ENCODE measurements around the gene GRID1.
"Not testable (repeated sequence)": the region's sequence is repeated elsewhere in the genome, so short reads cannot be mapped to it uniquely, and the experiment has no call there.

GRID1 gene

GRCh38 chr10:85995791-85996190, 370.8 kb downstream of the GRID1 start:
- DNase-seq (ENCODE audit: low read depth, low spot score): peak; percentile 63
- no peak overlapping the region for H3K4me3 ChIP-seq (ENCODE audit: low read length)

GRCh38 chr10:85993840-85994507, 372.6 kb downstream of the GRID1 start:
- no peak overlapping the region for H3K4me3 ChIP-seq (ENCODE audit: low read length)
- no peak for DNase-seq (ENCODE audit: low read depth, low spot score)

DNA sequence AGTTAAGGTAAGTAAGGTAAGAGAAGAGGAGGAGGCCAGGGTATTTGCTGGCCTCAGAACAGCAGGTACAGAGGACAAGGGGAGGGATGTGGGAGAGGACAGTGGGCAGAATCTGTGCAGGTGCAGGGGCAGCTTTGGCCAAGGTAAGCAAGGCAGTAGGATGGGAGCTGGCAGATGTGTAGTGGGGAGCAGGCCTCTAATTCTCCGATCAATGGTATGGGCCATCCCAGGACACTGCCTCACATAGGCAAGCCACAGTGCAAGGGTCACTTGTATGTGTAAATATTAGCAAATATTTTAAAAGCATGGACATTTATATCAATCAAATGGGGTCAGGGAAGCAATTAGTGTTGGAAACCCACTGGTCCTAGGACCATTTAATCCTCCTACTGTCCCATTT, 373.5 kb downstream of the GRID1 start:
- no peak for DNase-seq (ENCODE audit: low read depth, low spot score)

GRCh38 chr10:85992324-85992723, 374.3 kb downstream of the GRID1 start:
- H3K4me3 ChIP-seq (ENCODE audit: low read length): no peak overlapping the region
- no peak for DNase-seq (ENCODE audit: low read depth, low spot score)

More for the DNA sequence above, 373.5 kb downstream of the GRID1 start:
- no peak overlapping the region for H3K4me3 ChIP-seq (ENCODE audit: low read length)

DNA sequence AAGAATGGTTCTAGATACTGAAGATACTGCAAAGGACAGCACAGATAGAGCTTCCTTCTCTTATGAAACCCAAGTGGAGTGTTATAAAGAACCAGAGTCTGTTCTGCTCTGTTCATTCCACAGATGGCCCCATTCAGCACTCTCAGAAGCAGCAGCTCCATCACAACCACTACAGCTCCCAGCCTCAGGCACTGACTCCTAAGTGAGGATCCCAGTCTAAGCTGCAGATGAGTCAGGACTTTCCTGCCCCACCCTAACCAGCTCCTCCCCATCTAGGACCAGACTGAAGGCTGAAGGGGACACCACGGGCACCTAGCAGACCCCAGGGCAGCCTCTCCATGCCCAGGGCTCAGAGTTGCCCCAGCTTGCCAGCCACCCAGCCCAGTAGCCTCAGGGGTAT, 379.8 kb downstream of the GRID1 start:
- H3K4me3 ChIP-seq (ENCODE audit: low read length): no peak overlapping the region

DNA sequence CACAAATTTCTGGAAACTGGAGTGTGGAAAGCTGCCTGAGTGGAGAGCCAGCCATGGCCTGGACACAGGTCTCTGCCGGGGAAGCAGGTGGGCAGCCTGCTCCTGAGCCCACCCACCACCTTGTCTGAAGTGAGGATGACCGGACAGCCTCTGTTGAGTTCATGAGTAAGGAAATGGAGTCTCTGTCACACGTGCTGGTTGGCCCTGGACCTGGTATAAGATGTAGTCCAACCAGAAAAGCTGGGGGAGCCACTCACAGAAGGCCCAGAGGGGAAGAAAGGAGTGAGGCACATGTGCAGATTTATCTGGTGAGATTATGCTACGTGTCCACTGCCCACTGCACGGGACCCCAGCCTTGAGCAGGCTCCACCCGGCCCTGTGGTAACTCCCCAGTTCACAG, 383.5 kb downstream of the GRID1 start:
- no peak for DNase-seq (ENCODE audit: low read depth, low spot score)

More for the DNA sequence above, 379.8 kb downstream of the GRID1 start:
- no peak for DNase-seq (ENCODE audit: low read depth, low spot score)

GRCh38 chr10:85979598-85979997, 387.0 kb downstream of the GRID1 start:
- H3K4me3 ChIP-seq (ENCODE audit: low read length): no peak overlapping the region
- DNase-seq (ENCODE audit: low read depth, low spot score): no peak

More for the DNA sequence above, 383.5 kb downstream of the GRID1 start:
- no peak overlapping the region for H3K4me3 ChIP-seq (ENCODE audit: low read length)

DNA sequence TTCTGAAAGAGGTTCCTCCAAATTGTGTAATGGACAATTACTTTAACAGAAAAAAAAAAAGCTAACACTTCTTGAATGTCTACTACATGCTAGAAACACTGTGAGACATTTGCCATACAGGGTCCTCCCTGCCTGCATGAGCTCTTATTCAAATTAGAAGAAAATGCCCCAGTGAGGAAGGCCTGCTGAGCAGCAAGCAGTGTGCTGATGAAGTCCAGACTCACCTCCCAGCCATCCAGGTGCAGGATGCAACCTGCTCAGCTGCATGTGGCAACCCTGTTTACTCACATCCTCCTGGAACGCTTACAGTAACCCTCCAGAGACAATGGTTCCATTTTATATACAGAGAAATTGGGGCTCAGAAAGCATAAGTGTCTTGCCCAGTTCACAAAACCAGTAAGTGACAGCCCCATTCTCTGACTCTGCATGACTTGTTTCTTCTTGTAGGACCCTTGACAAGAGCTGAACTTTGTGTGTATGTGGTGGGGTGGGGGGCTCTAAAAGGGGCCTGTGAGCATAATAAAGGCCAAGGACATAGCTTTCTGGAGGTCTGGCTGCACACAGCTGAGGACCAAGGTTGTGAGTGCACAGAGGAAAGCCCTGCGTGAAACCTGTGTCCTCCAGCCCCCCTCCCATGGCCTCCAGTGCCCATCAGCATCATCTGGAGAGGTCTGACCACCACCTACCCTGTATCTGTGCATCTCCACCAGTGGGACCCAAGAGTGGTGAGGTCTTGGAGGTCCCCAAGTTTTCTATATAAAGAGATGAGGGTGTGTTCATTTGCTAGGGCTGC, 387.8 kb downstream of the GRID1 start:
- no peak overlapping the region for H3K4me3 ChIP-seq (ENCODE audit: low read length)
- no peak for DNase-seq (ENCODE audit: low read depth, low spot score)

DNA sequence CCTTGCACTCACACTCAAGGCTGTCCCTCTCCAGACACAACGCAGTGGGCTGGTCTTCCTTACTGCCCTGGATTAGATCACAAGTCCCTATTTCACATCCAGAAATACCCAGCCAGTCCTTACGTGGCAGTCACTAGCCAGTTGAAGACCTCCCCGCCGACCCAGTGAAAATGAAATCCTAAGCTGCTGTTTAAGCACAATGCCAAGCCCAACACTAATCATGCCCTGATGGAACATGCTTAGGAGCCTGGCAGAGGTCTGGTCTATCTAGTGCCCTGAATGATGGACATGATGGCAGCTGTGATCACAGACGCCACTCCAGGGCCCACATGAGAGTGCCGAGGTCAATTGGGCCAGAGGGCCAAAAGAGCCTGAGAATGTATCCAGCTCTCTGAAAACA, 389.0 kb downstream of the GRID1 start:
- DNase-seq (ENCODE audit: low read depth, low spot score): no peak
- H3K4me3 ChIP-seq (ENCODE audit: low read length): no peak overlapping the region

- no peak for DNase-seq (ENCODE audit: low read depth, low spot score)
- H3K4me3 ChIP-seq (ENCODE audit: low read length): no peak overlapping the region
These were observed 390.3 kb downstream of the GRID1 start for GRCh38 chr10:85976267-85976793.

- H3K4me3 ChIP-seq (ENCODE audit: low read length): no peak overlapping the region
- DNase-seq (ENCODE audit: low read depth, low spot score): no peak
These were observed 395.1 kb downstream of the GRID1 start for GRCh38 chr10:85971494-85971893.

DNA sequence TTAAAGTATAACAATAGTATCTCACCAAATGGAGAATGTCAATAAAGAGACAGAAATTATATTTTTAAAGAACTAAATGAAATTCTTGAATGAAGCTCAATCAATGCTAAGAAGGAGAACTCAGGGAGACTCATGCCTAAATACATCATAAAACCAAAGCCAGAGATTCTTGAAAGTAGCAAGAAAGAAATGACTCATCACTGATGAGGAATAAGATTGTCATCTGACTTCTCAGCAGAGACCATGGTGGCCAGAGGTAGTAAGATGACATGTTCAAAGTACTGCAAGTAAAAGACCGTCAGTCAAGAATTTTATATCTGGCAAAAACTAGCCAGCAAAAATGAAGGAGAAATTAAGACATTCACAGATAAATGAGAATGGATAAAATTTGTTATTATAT, 399.0 kb downstream of the GRID1 start:
- DNase-seq (ENCODE audit: low read depth, low spot score): no peak
- H3K4me3 ChIP-seq (ENCODE audit: low read length): no peak overlapping the region

DNA sequence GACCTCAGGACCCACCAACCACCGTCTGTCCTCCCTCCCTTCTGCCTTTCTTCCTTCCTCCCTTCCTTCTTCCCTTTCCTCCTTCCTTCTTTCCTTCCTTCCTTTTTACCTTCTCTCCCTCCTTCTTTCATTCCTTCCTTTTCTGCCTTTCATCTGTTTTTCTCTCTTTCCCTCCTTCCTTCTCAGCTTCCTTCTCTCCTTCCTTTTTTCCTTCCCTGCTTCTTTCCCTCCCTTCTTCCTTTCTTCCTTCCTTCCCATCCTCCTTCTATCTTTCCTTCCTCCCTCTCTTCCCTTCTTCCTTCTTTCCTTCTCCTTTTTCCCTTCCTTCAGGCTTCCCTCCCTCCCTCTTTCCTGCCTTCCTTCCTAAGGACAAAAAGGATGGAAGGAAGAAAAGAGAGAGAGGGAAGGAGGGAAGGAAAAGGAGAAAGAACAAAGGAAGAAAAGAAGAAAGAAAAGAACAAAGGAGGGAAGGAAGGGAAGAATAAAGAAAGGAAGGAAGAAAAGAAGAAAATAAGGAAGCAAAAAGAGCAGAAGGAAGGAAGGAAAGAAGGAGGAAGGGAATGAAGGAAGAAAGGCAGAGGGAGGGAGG, 405.0 kb downstream of the GRID1 start:
- DNase-seq (ENCODE audit: low read depth, low spot score): no peak
- H3K4me3 ChIP-seq (ENCODE audit: low read length): no peak overlapping the region

DNA sequence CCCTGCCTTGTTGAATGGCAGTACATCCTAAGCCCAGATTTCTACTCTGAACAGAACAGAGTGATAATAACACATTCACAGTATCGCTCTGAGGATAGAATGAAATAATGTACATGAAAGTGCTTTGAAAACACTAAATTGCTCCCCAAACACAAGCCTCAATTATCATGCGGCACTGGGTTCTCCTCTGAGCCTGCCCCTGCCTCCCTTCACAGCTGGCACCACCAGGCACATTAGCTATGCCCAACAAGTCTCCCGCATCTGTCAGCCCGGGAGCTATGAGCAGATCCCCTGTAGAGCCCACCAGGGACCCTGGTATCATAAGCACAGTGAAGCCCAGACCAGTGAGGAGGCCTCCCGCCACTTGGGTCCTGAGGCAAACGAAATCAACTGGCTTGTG, 405.5 kb downstream of the GRID1 start:
- no peak for DNase-seq (ENCODE audit: low read depth, low spot score)
- H3K4me3 ChIP-seq (ENCODE audit: low read length): no peak overlapping the region

DNA sequence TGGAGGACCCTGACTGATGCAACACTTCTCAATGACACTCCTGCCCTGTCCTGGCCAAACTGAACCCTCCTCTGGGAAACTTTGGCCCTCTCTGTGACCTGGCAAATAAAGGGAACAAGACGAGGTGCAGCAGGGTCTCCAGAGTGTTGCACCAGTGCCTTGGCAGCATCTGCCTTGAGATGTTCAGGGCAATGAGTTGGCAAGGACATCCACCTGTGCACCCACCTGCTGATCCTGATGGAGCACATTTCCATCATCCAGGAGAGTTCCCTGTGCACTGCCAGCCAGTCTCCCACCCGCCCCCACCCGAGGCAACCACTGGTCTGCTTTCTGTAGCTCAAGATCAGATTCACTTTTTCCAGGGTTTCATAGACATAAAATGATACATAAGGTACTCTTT, 407.4 kb downstream of the GRID1 start:
- no peak overlapping the region for H3K4me3 ChIP-seq (ENCODE audit: low read length)
- no peak for DNase-seq (ENCODE audit: low read depth, low spot score)

- DNase-seq (ENCODE audit: low read depth, low spot score): no peak
- no peak overlapping the region for H3K4me3 ChIP-seq (ENCODE audit: low read length)
These were observed 415.7 kb downstream of the GRID1 start for GRCh38 chr10:85950921-85951320.

DNA sequence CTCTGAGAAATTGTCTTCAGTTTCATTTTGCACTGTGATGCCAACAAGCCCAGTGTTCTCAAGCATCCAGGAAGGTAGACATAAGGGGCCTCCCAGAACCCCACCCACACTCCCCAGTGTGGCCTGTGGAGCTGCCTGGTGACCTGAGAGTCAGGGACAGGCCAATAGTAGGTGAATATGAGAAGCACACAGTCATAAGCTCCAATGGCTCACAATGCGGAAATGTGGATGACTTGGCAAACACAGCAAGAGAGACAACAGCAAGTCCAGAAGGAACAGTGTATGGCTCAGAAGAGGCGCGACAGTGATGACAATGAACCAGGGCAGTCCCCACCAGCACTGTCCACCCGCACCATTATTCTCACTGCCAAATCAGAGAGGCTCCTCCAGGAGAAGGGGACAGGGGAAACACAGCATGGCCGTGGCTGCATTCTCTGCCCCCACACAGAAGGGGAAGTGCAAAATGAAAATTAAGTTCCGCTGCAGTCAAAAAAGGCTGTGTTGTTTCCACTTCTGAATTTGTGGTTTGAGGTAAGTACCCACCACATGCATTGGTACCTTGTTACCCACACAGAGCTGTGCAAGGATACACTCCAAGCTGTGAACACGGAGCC, 419.8 kb downstream of the GRID1 start:
- peak; percentile 67 for DNase-seq (ENCODE audit: low read depth, low spot score)
- H3K4me3 ChIP-seq (ENCODE audit: low read length): no peak overlapping the region

GRCh38 chr10:85936161-85936560, 430.4 kb downstream of the GRID1 start:
- DNase-seq (ENCODE audit: low read depth, low spot score): no peak
- no peak overlapping the region for H3K4me3 ChIP-seq (ENCODE audit: low read length)

DNA sequence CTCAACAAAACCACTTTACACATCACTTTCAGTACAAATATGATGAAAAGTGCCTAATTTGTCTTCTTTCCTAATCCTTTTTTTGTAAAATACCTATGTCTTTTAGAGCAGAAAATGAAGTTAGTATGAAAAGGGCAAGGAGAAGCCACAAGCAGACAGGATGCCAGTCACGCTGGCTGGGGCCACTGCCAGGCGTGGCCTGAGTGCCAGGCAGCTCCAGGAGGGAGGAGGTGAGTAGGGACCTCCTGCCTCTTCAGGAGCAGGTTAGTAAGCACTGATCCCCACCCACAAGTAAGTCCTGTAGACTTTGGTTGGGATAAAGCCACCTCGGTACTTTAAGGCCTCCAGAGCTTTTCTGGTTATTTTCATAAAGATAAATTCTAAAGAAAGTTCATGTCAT, 432.0 kb downstream of the GRID1 start:
- DNase-seq (ENCODE audit: low read depth, low spot score): no peak
- no peak overlapping the region for H3K4me3 ChIP-seq (ENCODE audit: low read length)

- not testable (repeated sequence) for H3K4me3 ChIP-seq (ENCODE audit: low read length); DNase-seq (ENCODE audit: low read depth, low spot score)
These were observed 436.6 kb downstream of the GRID1 start for GRCh38 chr10:85929993-85930392.
